ENCODE data around the gene PSMD1.

DNA sequence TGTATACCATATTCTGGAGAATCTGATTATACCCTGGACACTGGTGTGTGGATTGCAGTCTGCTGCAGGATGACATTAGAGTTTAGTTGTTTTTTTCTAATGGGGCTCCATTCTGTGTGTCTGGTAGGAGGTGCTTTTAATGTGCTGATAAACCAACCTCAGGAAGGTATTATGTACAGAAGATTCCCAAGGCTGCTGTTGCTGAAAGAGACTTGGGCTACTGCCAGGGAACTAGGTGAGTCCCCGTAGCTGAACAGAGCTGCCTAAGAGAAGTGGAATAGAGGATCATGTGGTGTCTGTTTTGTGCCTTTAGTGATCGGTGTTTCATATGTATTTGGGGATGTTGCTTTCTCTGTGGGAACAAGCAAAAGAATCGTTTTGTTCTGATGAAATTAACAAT is 44.2 kb upstream of the PSMD1 start:
- no peak for TF ChIP-seq EP300 (IDR thresholded peaks at IDR 0.05)
- TF ChIP-seq, protein P1, sequence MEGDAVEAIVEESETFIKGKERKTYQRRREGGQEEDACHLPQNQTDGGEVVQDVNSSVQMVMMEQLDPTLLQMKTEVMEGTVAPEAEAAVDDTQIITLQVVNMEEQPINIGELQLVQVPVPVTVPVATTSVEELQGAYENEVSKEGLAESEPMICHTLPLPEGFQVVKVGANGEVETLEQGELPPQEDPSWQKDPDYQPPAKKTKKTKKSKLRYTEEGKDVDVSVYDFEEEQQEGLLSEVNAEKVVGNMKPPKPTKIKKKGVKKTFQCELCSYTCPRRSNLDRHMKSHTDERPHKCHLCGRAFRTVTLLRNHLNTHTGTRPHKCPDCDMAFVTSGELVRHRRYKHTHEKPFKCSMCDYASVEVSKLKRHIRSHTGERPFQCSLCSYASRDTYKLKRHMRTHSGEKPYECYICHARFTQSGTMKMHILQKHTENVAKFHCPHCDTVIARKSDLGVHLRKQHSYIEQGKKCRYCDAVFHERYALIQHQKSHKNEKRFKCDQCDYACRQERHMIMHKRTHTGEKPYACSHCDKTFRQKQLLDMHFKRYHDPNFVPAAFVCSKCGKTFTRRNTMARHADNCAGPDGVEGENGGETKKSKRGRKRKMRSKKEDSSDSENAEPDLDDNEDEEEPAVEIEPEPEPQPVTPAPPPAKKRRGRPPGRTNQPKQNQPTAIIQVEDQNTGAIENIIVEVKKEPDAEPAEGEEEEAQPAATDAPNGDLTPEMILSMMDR (IDR thresholded peaks at IDR 0.05): no peak
